Fibroblast of skin of back (primary cell): Measurements from ENCODE around the gene RNF207.
"Not testable (repeated sequence)": the region's sequence is repeated elsewhere in the genome, so short reads cannot be mapped to it uniquely, and the experiment has no call there.

Experiments used
- DNase-seq: peaks from one replicate; pipeline ENCODE4 v3.0.0-alpha.2; 2013

RNF207 gene

GRCh38 chr1:6200188-6200809 is 5.6 kb upstream of the RNF207 start:
- DNase-seq = no peak

- DNase-seq = no peak
These were observed 3.7 kb upstream of the RNF207 start for GRCh38 chr1:6202256-6202655.

DNA sequence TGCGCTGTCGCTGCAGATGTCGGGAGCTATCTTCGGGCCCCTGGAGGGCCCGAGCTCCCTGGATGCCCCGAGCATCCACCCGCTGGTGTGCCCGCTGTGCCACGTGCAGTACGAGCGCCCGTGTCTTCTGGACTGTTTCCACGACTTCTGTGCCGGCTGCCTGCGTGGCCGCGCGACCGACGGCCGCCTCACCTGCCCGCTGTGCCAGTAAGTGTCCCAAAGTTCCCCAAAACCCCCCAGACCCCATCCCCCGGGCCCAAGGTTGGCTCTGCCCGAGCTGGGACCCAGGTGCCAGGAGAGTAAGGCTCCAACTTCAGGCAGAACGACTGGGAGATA is 569 bp downstream of the RNF207 start:
- DNase-seq = no peak

DNA sequence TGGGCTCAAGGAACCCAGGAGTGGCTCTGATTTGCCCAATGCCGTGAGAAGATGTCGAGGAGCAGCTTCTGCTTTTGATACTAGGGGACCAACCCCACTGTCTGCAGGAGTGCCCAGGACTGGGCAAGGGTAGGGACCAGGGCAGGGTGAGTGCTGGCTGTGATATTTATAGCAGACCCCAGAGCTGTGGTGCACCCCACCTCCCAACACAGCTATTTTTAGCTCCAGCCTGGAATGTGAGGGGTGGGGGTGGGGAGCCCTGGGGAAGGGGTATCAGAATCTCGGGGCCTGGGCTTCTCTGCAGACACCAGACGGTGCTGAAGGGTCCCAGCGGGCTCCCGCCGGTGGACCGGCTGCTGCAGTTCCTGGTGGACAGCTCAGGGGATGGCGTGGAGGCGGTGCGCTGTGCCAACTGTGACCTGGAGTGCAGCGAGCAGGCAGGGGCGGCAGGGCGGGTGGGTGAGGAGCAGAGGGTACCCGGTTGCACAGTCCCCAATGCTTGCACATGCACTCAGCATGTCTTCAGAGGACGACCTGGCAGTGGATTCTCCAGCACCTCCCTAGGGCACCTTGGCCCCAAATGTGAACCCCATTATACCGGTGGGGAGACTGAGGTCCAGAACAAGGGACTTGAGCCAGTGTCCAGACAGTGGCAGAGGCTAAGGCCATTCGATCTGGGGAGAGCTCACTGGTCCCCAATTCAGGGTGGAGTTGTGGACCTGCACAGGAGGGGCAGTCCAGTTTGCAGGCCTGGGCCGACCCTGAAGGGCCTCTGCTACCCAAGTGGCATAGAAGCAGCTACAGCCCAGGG is 1.4 kb downstream of the RNF207 start:
- DNase-seq = no peak

DNA sequence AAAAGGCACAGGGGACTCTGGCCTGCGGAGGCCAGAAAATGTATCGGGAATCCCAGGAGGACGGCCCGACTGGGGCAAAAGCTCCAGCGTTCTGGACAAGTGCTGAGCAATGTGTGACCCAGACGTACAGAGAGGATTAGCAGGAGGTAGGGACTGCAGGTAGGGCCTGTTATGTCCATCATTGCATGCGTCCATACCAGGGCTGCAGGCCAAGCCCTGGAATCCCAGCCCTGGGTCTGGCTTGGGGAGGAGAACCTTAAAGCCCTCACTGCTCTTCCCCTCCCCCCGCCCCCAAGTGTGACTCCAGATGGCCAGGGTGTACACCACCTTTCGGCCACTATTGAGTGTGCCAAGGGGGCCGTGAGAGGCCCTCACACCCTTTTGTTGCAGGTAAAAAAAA is 2.0 kb downstream of the RNF207 start:
- DNase-seq = no peak

- DNase-seq = peak; percentile 55
These were observed 3.1 kb downstream of the RNF207 start for GRCh38 chr1:6208723-6209660.

GRCh38 chr1:6209661-6210580 is 4.0 kb downstream of the RNF207 start:
- no peak for DNase-seq

DNA sequence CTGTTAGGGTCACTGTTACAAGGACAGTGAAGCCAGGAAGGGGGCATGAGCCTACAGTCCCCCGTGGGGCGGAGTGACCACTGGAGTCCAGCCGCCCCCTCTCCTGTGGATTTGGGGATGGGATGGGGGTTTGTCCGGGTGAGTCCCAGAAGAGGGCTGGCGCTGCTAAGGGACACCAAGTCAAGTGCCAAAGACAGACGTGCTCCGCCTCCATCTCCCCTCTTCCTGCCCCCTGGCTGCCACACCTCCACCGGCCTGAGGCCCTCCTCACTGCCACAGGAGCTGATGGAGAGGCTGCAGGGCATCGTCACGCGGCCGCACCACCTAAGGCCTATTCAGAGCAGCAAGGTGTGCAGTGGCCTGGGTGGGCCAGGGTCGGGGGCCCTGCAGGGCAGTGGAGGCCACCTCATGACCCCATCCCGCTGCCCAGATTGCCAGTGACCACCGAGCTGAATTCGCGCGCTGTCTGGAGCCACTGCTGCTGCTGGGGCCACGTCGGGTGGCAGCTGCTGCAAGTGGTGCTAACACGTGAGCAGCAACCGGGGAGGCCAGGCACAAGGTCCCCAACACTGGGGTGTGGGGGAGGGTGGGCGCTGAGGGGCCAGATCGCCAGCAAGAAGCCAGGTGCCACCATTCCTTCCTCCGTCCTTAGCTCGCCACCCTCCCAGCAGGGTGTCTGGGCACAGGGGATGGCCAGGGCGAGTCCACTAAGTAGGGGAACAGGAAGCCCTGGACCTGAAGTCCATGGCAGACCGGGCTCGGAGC is 4.9 kb downstream of the RNF207 start:
- no peak for DNase-seq

- no peak for DNase-seq
These were observed 5.8 kb downstream of the RNF207 start for GRCh38 chr1:6211731-6212130.

- DNase-seq = no peak
These were observed 6.5 kb downstream of the RNF207 start for GRCh38 chr1:6212193-6212959.

DNA sequence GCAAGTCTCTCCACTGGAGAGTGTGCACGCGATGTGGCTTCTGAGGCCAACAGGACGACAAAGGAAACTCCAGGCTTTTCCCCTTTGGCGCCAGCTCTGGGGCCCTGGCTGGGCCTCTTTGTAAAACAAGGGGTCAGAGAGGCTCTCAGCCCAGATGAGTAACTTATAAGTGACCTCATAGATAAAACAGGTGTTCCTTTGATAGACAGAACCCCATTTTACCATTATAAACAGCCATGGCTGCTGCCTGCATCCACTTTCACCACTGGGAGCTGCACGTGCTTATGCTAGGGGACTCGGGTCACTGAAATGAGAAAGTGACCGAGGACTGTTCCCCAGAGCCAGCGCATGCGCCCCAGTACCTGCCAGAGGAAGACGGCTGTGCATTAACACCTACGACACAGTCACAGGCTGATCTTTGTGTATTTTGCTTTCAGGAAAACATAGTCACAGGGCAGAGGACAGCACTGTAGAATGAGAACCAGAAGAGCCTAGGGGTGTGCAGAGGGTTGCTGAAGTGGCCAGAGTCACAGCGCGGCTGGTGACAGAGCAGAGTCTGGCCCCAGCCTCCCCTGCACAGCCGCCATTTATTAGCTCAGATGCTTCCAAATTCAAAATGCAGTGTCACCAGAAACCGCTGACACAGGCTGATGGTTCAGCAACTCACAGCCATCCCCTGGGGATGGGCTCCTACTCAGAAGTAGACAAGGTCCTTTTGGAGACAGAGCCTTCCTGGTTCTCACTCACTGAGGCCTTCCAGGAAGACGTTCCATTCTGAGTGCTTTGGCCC is 12.7 kb downstream of the RNF207 start:
- DNase-seq = no peak

DNA sequence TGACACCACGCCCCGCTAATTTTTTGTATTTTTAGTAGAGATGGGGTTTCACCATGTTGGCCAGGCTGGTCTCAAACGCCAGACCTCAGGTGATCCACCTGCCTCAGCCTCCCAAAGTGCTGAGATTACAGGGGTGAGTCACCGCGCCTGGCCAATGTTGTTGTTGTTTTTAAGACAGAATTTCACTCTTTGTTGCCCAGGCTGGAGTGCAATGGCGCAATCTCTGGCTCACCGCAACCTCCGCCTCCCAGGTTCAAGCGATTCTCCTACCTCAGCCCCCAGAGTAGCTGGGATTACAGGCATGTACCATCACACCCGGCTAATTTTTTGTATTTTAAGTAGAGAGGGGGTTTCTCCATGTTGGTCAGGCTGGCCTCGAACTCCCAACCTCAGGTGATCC is 13.7 kb downstream of the RNF207 start:
- not testable (repeated sequence) for DNase-seq

- no peak for DNase-seq
These were observed 14.3 kb downstream of the RNF207 start for GRCh38 chr1:6220236-6220635.

GRCh38 chr1:6221210-6221784 is 15.4 kb downstream of the RNF207 start:
- DNase-seq = no peak

DNA sequence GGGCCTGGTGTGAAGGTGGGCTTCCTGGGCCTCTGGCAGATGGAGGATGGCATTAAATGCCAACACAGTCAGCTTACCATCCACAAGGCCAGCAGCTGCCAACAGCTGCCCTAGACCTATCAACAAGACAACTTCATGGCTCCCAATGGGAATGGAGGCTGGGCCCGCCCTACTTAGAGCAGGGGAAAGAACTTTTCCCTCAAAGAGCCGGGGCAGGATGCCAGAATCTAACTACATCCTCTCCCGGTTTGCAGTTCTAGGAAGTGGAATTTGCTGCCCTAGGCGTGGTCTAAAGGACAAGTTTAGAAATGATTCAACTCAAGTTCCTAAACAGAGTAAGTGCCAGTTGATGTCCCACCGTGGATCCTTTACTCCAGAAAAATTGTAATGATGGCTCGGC is 16.7 kb downstream of the RNF207 start:
- DNase-seq = peak; percentile 60

- no peak for DNase-seq
These were observed 17.7 kb downstream of the RNF207 start for GRCh38 chr1:6223617-6224016.

- no peak for DNase-seq
These were observed 18.8 kb downstream of the RNF207 start for GRCh38 chr1:6224718-6225117.

GRCh38 chr1:6225651-6226050 is 19.7 kb downstream of the RNF207 start:
- DNase-seq = no peak

DNA sequence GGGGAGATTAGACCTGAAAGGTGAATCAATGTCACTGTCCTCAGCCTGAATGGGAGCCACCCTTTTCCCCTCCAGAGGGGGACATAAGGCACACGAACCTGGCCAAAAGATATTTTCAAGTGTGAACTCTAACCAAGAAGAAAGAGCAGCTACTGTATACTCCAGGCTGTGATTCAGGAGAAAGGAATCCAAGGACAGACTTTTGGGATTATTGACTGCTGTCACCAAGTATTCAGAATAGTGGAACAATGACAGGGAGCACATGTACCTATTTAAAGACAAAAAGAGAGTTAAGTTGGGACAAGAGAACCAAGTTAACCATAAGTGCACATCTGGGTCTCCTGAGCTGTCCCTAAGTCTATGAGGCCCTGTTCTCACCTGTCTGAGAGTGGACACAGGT is 27.5 kb downstream of the RNF207 start:
- no peak for DNase-seq
